NCI-H1092 (cell line): ENCODE data around the gene OXT.

Source experiments
- DNase-seq: peaks from one replicate; lab custom pipeline; 2025; lab: John Stamatoyannopoulos, UW

The OXT gene

DNA sequence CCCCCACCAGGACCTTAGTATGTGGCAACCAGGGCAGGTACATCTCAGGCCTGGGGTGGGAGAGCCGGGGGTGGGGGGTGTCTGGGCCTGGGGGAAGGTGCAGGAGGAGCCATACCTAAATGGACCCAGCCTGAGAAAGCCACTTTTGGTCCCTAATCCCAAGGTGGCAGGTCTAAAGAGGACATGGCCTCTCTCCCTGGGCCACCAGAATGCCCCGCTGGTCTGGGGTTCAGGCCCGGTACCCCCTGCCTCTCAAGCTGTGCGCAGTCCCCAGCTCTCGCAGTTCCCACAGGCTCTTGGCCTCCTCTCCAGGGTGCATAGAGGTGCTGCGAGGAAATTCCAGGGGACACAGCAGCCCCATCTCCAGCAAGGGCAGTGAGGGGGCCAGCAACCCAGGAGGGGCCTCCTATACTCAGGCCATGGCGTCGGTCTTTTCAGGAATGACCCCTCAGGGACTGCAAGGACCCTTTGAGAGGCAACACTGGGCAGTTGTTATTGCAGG is 14.2 kb downstream of the OXT start:
- DNase-seq, result no peak

DNA sequence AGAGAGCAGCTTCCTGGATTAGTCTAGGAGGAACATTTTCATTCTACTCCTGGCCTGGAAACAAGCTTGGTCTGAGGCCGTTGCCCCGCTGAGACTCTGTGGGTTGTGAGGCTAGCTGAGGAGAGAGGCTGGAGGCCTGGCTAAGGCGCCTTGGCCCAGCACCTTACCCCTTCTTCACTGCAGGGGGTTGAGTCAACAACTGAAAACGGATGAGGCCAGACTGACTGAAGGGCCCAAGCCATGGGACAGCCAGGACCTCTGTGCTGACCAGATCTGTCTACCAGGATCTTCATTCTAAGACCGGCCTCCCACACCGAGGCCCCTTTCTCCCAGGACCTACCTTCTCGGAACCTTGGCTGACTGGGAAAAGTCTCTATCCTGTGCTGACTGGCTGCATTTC is 16.6 kb downstream of the OXT start:
- no peak for DNase-seq

DNA sequence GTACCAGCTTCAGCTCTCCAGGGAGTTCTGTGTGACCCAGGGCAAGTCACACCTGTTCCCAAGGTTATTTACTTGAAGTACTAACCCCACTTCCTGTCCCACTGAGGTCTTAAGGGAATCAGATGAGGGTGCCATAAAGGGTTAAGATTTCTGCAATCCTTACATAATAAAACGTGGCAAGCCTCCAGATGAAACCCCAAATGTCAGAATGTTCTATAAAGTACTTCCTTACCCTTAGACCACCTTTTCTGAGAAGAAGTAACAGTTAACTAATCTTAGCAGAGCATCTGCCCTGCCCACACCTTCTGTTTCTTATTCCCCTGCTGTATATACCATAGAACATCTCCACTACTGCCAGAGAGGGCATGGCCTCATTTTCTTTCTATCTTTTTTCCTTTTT is 19.1 kb downstream of the OXT start:
- DNase-seq, result no peak

DNA sequence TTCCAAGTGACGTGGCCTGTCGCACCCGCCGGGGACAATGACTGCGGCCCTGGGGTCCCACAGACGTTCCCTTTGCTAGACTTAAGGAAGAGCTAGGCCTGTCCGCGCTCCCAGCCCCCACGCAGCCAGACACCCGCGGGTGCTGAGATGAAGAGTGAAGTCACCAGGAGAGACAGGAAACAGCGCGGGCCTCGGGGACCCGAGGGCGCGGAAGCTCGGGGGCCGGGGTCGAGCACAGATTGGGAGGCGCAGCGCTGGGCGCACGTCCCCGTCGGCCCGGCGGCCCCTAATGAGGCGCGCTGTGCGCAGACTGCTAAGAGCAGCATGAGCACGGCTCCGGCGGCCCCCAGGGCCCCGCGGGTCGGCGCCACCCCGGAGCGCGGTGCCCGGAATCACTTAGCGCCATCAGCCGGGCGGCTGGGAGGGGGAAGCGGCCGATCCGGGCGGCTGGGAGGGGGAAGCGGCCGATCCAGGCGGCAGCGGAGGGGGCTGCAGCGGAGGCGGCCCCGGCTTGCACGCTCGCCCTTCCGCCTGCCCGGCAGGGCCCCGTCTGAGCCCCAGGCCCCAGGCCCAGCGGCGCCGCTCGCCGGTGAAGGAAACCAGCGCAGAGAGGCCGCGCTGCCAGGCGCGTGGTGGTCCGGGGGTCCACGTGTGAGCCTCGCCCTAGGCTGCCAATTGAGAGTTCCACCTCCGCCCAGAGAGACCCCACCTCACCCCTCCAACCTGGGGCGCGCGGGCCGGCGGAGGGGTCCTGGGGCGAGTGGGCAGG is 21.4 kb downstream of the OXT start:
- no peak for DNase-seq

DNA sequence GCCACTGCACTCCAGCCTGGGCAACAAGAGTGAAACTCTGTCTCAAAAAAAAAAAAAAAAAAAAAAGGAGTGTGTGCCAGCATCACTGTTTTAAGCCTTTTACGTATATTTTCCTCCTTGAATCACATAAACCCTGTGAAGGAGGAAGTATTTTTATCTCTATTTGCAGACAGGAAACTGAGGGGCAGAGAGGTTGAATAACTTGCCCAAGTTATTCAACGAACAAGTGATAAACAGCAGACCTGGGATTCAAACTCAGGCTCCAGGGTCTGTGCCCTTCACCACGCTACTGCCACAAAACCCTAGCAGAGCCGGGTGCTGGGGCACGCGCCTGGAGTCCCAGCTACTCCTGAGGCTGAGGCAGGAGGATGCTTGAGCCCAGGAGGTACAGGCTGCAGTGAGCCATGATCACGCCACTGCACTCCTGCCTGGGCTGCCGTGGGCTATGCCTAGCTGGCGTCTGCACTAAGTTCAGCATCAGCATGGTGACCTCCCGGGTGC is 22.5 kb downstream of the OXT start:
- no peak for DNase-seq

DNA sequence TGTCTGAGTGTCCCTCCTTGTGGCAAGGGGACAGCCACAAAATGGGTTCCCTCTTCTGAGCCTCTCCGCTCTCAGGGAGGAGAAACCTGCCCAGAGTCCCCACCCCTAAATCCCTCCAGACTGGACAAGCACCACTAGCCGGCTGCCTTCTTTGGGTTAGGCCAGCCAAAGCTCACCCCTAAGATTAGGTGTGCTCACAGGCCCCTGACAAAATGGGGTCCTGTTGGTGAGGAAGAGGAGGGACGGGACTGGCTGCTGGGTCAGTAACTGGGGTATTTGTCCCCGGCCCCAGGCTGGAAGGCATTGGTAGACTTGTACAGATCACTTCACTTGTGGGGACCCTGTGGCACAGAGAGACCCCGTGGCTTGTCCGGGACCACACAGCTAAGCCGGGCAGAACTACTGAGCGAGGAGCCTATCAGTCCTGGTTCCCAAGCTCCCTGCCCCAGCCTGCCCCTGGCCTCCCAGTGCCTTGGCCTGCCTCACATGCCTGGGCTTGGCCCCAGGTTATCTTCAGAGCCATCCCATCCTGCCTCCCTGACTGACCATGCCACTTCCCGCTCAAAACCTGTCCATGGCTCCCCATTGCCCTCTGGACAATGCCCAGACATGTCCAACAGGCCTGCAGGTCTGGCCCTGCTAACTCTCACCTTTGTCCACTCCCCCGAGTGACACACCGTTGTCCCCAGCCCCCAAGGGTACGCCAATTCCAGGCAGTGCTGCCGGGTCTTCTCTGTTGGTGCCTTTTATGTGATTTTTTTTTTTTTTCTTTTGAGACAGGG is 23.6 kb downstream of the OXT start:
- no peak for DNase-seq

DNA sequence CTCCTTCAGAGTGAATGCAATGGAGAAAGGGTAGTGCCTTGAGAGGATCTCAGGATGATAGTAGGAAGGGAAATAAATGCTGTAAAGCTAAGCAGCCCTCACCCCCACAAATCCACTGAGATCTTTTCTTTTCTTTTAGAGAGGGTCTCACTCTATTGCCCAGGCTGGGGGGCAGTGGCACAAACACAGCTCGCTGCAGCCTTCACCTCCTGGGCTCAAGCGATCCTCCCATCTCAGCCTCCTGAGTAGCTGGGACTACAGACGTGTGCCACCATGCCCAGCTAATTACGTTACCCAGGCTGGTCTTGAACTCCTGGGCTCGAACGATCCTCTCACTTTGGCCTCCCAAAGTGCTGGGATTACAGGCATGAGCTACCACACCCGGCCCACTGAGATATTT is 29.1 kb downstream of the OXT start:
- no peak for DNase-seq

DNA sequence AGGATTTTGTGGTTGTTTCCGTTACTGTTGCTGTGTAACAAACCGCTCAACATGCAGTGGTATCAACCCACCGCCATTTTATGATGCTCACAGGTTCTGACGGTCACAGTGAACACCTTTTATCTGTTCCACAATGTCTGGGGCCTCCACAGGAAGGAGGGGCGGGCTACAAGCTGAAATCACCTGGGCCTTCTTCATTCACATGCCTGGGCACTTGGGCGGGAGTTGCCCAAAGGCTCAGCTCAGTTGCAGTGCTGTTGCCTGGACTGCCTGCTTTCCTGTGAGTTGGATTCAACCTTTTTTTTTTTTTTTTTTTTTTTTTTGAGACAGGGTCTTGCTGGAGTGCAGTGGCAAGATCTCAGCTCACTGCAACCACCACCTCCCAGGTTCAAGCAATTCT is 29.8 kb downstream of the OXT start:
- DNase-seq, result no peak

DNA sequence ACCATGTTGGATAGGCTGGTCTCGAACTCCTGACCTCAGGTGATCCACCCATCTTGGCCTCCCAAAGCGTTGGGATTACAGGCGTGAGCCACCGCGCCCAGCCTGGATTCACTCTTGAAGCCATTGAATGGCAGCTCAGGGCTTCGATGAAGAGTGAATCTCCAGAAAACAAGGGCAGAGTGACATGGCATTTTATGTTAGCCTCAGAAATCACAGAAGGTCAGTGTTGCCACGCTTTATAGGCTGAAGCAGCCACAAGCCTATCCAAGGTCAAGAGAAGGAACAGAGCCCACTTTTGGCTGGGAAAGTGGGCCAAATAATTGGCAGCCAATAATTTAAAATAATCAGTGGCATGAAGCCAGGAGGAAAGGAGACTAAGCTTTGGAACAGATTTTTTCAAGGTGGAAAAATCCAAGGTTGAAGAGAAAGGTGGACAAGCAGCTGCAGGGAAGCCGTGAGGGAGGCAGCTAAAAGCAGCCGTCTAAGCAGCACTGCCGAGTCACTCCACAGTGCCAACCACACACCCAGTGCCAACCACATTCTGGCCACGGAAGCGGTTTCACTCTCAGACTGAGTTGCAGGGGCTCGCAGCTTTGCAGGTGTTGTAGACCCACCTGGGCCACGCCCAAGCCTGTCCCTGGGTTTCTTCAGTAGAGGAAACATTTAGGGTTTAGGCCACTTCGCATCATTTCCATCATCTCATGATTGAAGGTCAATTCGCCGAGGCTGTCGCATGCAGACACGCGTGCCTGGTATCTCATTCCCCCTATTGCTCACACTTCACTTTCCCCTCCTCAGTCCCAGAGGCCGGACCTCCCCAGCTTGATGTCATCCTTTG is 30.5 kb downstream of the OXT start:
- no peak for DNase-seq

DNA sequence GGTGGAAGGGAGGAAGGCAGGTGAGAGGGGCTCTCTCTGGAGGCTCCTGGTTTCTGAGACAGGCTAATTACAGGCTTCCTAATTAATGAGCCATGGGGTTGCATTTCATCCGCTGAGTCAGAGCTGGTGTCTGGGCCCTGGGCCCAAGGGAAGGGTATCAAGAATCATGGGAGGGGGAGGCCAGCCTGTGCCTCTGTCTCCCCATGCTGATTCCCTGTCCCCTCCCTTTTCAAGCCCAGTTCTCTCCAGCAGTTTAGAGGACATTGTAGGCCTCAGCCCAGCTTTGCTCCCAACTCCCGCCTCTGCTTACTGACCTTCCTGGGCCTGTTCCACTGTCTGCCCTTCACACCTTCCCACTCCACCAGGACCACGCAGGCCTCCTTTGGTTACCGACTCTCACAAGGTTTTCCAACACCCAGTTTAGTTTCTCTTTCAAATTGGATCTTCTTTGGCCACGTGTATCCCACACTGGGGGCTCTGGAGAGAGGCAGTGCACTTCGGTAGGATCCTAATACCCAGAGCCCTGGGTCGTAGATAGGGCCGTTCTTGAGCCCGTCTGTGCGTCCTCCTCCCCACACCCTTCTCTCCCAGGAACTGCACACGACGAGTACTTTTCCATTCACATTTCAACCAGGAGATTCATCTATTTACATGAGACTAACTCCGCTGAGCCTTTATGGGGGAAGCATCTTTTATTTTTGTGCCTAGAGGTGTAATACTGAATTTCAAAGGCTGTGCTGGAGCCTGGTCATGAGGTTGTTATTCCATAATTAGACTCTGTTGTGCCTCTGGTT is 31.4 kb downstream of the OXT start:
- DNase-seq, result no peak

DNA sequence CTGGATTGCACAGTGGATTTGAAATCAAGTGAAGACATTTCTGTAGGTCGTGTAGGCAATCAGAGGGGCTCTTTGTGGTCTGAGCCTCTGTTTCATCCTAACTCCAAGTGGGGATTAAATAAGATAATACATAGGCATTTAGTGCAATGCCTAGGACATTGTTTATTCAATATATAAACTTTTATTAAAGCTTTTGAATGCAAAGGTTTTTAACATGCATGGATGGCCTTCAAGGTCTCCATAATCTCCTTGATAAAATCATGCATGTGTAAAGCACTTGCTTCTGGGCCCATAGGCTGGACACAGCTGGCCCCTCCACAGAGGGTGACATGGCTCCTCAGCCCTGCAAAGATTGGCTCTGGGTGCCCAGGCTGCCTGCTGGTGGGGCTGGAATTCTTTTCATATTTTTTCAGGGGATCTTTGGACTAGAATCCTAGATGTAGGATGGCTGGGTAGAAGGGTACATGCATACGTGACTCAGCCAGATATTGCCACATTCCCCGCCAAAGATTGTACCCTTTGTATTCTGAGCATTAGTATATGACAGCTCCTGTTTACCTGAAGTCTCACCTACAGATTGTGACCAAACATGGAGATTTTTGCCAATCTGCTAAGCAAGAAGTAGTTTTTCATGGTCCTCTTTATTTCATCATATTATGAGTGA is 32.1 kb downstream of the OXT start:
- DNase-seq, result no peak

DNA sequence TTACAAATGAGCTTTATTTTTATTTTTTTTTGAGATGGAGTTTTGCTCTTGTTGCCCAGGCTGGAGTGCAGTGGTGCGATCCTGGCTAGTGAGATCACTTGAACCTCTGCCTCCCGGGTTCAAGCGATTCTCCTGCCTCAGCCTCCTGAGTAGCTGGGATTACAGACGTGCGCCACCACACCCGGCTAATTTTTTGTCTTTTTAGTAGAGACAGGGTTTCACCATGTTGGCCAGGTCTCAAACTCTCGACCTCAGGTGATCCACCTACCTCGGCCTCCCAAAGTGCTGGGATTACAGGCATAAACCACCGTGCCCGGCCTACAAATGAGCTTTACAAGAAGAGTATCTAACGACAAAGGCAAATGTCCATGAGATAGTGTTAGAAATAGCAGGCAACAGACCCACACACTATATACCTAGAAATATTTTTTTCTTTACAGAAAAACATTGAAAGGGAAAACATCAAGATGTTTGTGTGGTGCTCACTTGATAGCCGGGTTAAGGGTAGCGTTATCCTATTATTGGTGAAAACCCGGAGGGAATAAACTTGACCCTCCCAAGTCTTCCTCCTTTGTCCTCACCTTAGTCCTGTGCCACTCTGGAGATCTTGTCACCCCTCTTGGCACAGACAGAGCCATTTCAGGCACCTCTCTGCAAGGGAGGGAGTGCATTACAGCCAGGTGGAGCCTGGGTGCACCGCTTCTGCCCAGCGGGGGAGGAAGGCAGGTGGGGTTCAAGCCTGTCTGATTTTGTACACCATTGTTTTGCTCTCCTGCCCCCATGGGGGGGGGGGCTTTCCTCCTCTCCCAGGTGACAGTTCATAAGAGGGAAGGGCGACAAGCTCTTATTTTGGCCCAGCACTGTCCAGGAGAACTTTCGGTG is 34.1 kb downstream of the OXT start:
- no peak for DNase-seq

DNA sequence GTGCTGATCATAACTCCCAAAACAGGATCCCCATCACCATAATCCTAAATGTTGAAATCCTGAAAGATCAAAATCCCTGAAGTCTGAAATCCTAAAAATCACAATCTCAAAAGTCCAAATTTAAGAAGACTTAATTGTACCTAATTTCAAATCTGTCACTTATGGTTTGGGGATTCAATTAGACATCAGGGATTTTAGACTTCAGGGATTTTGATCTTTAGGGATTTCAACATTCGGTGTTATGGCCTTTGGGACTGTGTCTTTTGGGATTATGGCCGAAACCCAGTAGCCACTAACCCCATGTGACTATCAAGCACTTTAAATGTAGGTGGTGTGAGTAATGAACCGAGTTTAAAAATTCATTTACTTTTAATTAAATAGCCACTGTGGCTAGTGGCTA is 34.8 kb downstream of the OXT start:
- DNase-seq, result no peak

DNA sequence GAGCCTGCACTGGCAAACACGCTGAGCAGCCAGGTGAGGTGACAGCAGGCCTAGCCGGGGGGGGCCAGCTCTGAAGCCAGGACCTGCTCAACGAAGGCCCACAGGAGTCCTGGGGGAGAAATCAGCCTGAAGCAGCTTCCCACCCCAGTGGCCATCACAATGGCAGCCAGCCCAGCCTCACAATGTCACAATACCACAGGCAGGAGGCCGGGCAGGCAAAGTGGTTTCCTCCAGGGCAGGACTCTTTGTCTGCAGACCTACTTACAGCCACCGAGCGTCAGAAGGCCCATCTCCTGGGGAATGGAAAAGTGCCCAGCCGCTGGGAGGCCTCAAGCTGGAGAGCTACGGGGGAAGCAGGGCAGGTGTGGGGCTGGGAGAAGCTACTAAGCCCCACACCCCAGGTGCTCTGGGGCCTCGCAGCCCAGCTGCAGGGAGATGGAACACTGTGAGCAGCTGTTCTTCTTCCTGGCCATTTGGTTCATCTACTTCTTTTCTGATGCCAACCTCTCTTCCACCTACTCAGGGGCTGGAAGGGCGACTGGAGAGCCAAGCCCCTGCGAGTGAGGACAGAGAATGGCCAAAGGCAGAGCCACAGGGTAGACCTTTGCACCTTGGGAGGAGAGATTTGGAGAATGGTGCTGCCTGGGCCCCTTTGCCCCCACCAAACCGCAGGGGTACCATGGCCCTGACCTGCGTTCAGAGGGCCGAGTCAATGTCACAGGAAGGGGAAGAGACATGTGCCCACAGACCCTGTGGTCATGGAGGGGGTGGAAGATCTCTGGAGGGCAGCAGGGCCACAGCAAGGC is 35.4 kb downstream of the OXT start:
- peak; percentile 56 for DNase-seq

DNA sequence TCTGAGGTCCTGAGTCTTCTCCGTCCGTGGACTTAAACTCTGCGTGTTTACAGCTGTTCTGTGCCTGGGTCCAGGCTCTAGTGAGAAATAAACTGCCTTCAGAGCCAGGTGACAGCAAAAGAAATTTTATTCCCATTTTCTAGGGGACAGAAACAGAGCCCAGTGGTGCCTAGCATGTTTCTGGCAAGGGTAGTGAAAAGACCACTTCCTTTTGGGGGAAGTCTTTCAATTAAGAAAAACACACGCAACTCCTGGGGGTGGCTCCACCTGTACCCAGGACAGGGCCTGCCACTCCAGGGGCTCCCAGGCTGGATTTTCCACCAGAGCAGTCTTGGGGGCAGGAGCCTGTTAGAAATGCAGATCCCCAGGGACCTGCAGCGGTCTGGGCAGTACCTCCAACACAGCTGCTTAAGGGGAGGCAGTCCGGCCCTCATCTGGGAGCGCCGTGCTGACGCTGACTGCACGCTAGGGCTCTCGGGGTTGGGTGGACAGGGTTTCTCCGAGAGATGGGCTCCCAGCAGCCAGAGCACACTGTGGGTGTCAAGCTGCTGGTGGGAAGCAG is 36.1 kb downstream of the OXT start:
- no peak for DNase-seq

DNA sequence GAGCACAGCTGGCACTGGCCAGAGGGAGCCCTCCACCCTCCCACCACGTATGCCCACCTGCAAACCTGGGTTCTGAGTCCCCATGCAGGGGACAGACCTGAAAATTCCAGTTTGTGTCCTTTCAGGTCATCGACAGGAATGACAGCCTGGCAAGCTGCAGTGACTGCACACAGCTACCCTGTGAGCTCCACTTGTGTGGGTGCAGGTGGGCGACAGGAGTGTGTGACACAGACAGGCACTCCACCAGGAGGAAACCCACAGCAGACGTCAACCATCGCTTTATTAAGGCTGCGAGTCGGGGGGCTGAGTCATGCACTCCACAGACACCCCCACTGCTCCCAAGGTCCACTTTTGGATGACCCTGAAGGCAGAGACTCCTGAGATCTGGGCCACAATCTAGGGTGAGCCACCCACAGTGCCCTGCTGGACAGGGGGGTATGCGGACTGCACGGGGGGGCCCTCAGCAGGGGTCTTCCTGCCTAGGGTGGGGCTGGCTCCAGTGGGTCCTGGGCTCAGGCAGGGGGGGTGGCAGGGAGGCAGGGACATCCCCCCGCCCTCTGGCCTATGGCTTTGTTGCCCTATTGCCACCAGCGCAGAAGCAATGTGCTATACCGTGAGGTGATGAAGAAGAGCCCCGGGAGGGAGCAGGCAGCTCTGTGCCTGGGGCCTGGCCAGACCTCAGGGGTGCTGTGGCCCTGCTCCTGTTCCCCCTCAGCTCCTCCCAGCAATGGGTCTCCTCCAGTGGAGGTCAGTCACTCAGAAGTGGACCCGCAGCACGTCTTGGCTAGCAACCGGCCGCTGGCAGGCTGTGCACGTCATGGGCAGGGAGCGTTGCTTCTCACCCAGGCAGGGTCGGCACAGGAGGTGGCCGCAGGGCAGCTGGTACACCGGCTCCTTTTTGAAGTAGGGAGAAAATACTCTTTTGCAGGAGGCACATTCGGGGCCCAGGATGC is 38.2 kb downstream of the OXT start:
- DNase-seq, result no peak

DNA sequence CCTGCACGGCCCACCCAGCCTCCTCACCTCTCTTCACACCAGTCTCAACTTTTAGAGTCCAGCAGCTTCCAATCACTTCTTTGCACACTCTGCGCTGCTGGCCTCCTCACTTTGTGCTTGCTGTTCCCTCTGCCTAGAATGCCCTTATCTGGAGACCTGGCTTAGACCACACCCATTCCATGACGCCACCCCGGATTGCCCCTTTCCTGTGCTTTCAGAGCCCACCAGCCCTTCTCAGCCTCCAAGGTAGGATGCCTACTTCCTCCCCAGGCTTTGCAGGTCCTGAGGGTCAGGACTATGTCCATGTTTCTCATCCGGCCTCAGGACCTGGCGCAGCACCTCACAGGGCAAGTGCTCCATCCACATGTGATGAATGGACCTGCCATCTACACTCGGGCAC is 40.1 kb downstream of the OXT start:
- DNase-seq, result no peak

DNA sequence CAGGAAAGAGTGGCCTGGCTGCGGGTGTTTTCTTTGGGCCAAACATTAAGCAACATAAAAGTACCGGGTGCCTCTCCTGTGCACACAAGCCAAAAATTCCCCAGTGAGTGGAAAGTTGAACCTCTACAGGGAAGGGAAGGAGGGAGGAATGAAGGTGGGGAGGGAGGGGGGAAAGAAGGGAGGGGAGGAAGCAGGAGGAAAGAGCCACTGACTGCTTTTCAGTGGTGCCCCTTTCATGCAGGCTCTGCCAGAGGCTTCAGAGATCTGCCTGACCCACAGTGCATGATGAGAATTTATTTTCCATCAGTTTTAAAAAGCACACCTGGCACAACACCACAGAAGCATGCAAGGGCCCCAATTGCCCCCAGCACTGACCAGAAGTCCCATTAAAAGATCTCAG is 40.6 kb downstream of the OXT start:
- DNase-seq, result no peak
